PC-9 (cell line): ENCODE results near the gene UBASH3A. TPM values are rescaled to one million over a fixed set of nuclear protein-coding genes. Genes with fewer than 3 reads are reported as not detected.

Experiments
- BruUV-seq: library from RNA; stranded (reverse); fragments of 400-500 nt; replicated peaks from 2 replicates; lab custom pipeline; 2021; lab: Mats Ljungman, UMichigan
- CTCF ChIA-PET: fragments of 300-600 bp; sonication (Branson Sonifier 250); formaldehyde crosslinking; loops from one replicate; lab custom pipeline; 2022; ENCODE audit warnings: antibody characterized with exemption; lab: Charles Lee
- POLR2A ChIA-PET: fragments of 300-600 bp; sonication (Branson Sonifier 250); formaldehyde crosslinking; loops from one replicate; lab custom pipeline; 2022; ENCODE audit warnings: antibody characterized with exemption; ENCODE audit not compliant: unreplicated experiment; lab: Charles Lee
- DNase-seq, 2 experiments: peaks; one replicate each; pipeline versions ENCODE4 v3.0.0 to v3.0.0-alpha.2; 2015 to 2022; ENCODE audit warnings: mixed read lengths in 1 of 2
- H2AFZ ChIP-seq: fragments of 200-600 bp; sonication (generic); 2 replicates; pipeline ENCODE4 v1.8.1; 2017; ENCODE audit warnings: antibody characterized with exemption
- H3F3A ChIP-seq: fragments of 200-600 bp; sonication (generic); 2 replicates; pipeline ENCODE4 v1.8.1; 2017; ENCODE audit warnings: antibody characterized with exemption, mild to moderate bottlenecking, low read depth; ENCODE audit not compliant: insufficient read depth
- H3K27ac ChIP-seq: fragments of 200-600 bp; sonication (generic); 2 replicates; pipeline ENCODE4 v1.6.1; 2016; ENCODE audit warnings: mixed run types
- H3K27me3 ChIP-seq: fragments of 200-600 bp; sonication (generic); 2 replicates; pipeline ENCODE4 v1.6.1; 2016; ENCODE audit warnings: low read depth, mixed run types; ENCODE audit not compliant: insufficient read depth
- H3K36me3 ChIP-seq: fragments of 200-600 bp; sonication (generic); 2 replicates; pipeline ENCODE4 v1.6.1; 2016; ENCODE audit warnings: low read depth, mixed run types
- H3K4me1 ChIP-seq: fragments of 200-600 bp; sonication (generic); replicated peaks from 2 replicates; pipeline ENCODE4 v1.6.1; 2016; ENCODE audit warnings: mixed run types; ENCODE audit not compliant: insufficient read depth
- H3K4me2 ChIP-seq: fragments of 200-600 bp; sonication (generic); 2 replicates; pipeline ENCODE4 v1.6.1; 2017; ENCODE audit warnings: mixed run types
- H3K4me3 ChIP-seq: fragments of 200-600 bp; sonication (generic); 2 replicates; pipeline ENCODE4 v1.6.1; 2016; ENCODE audit warnings: mixed run types
- H3K79me2 ChIP-seq: fragments of 200-600 bp; sonication (generic); 2 replicates; pipeline ENCODE4 v1.6.1; 2017; ENCODE audit warnings: low read depth, mixed run types
- H3K9me2 ChIP-seq: fragments of 200-600 bp; sonication (generic); 2 replicates; pipeline ENCODE4 v1.8.1; 2017; ENCODE audit warnings: mild to moderate bottlenecking; ENCODE audit not compliant: insufficient read depth
- H3K9me3 ChIP-seq: fragments of 200-600 bp; sonication (generic); 2 replicates; pipeline ENCODE4 v1.8.1; 2016; ENCODE audit warnings: low read depth; ENCODE audit not compliant: insufficient read depth
- H4K20me1 ChIP-seq: fragments of 200-600 bp; sonication (generic); 2 replicates; pipeline ENCODE4 v1.8.1; 2017; ENCODE audit not compliant: insufficient read depth
- CTCF ChIP-seq: fragments of 200-600 bp; sonication (generic); conservative IDR thresholded peaks from 2 replicates; pipeline ENCODE4 v1.6.1; 2017; ENCODE audit warnings: mixed run types, antibody characterized with exemption, mild to moderate bottlenecking, moderate library complexity
- EZH2 ChIP-seq: fragments of 200-600 bp; sonication (generic); IDR thresholded peaks from 2 replicates; pipeline ENCODE4 v1.8.0; 2017; ENCODE audit warnings: antibody characterized with exemption, low read depth
- intact Hi-C: fragments of 100-400 bp; cut with micrococcal nuclease; formaldehyde crosslinking; loops from one replicate; pipeline ENCODE4 v1.10.0; 2022; ENCODE audit not compliant: unreplicated experiment
- total RNA-seq: library from RNA; stranded (reverse); gene quantifications from 2 replicates; pipeline ENCODE4 v1.2.3, GENCODE V29; 2021

The UBASH3A gene
- total RNA-seq, 1 experiment from 2014 or later, result not detected

- no peaks in the 10 kb centered on the region for H3K36me3 ChIP-seq
- H3K9me2 ChIP-seq, result no peaks in the 10 kb centered on the region
- POLR2A ChIA-PET, result no interaction called here
- H3K4me1 ChIP-seq, result peaks cover 8% of the 10 kb centered on the region; the same call in 1 of the 2 replicates
- BruUV-seq, result no TSS peak
- no peaks in the 10 kb centered on the region for H3F3A ChIP-seq
- no peak overlapping the region for H3K4me3 ChIP-seq
- H2AFZ ChIP-seq, result no peak overlapping the region
- DNase-seq, result no peak
- H3K9me3 ChIP-seq, result no peaks in the 10 kb centered on the region
- H3K27me3 ChIP-seq, result no peaks in the 10 kb centered on the region
- intact Hi-C loops, result no loop called here
- H4K20me1 ChIP-seq, result no peaks in the 10 kb centered on the region
- H3K4me2 ChIP-seq, result no peak overlapping the region
- no peaks in the 10 kb centered on the region for H3K79me2 ChIP-seq
- TF ChIP-seq CTCF (no peak), EZH2 (no peak)
- H3K27ac ChIP-seq, result no peak overlapping the region
- CTCF ChIA-PET, result no interaction called here
These were observed 87.6 kb downstream of the UBASH3A start for GRCh38 chr21:42491328-42491727.

- H3K9me3 ChIP-seq, result no peaks in the 10 kb centered on the region
- intact Hi-C loops, result no loop called here
- H3K27me3 ChIP-seq, result no peaks in the 10 kb centered on the region
- no peak overlapping the region for H3K4me2 ChIP-seq
- no peaks in the 10 kb centered on the region for H3F3A ChIP-seq
- no peaks in the 10 kb centered on the region for H3K79me2 ChIP-seq
- no peaks in the 10 kb centered on the region for H3K9me2 ChIP-seq
- TF ChIP-seq EZH2 (no peak), CTCF (no peak)
- CTCF ChIA-PET, result no interaction called here
- BruUV-seq, result no TSS peak
- no peak overlapping the region for H3K4me3 ChIP-seq
- H2AFZ ChIP-seq, result no peak overlapping the region
- POLR2A ChIA-PET, result no interaction called here
- H4K20me1 ChIP-seq, result no peaks in the 10 kb centered on the region
- no peak overlapping the region for H3K27ac ChIP-seq
- H3K36me3 ChIP-seq, result no peaks in the 10 kb centered on the region
- H3K4me1 ChIP-seq, result peaks cover 13% of the 10 kb centered on the region
- no peak for DNase-seq
These were observed 88.5 kb downstream of the UBASH3A start for GRCh38 chr21:42492201-42492600.

GRCh38 chr21:42493109-42494060 lies 89.7 kb downstream of the UBASH3A start:
- no peaks in the 10 kb centered on the region for H3F3A ChIP-seq
- H4K20me1 ChIP-seq, result no peaks in the 10 kb centered on the region
- no peaks in the 10 kb centered on the region for H3K36me3 ChIP-seq
- H3K27me3 ChIP-seq, result no peaks in the 10 kb centered on the region
- H3K4me1 ChIP-seq, result peaks cover 15% of the 10 kb centered on the region
- H3K4me2 ChIP-seq, result no peak overlapping the region
- BruUV-seq, result no TSS peak
- no peak for DNase-seq
- ChIA-PET POLR2A (no interaction called here), CTCF (no interaction called here)
- H2AFZ ChIP-seq, result no peak overlapping the region
- TF ChIP-seq CTCF (no peak), EZH2 (no peak)
- no peak overlapping the region for H3K27ac ChIP-seq
- H3K9me3 ChIP-seq, result no peaks in the 10 kb centered on the region
- H3K4me3 ChIP-seq, result no peak overlapping the region
- intact Hi-C loops, result no loop called here
- no peaks in the 10 kb centered on the region for H3K9me2 ChIP-seq
- H3K79me2 ChIP-seq, result no peaks in the 10 kb centered on the region
